Muscle of leg (tissue), 11 donors: ENCODE results near the gene HIBADH. TPM values are rescaled to one million over a fixed set of nuclear protein-coding genes. Genes with fewer than 3 reads are reported as not detected.
"Not testable (repeated sequence)": the region's sequence is repeated elsewhere in the genome, so short reads cannot be mapped to it uniquely, and the experiment has no call there.

Source experiments
- DNase-seq: peaks from one replicate; pipeline ENCODE4 v3.0.0; 2013
- H3K27ac ChIP-seq: one replicate; pipeline ENCODE4 v1.5.1; 2013; ENCODE audit warnings: mild to moderate bottlenecking, low read length, control low read depth
- H3K27me3 ChIP-seq: one replicate; pipeline ENCODE4 v1.6.1; 2013; ENCODE audit warnings: low read length; ENCODE audit not compliant: control insufficient read depth, insufficient read depth
- H3K36me3 ChIP-seq: one replicate; pipeline ENCODE4 v1.6.1; 2013; ENCODE audit warnings: low read length; ENCODE audit not compliant: control insufficient read depth, insufficient read depth
- H3K4me1 ChIP-seq: one replicate; pipeline ENCODE4 v1.6.1; 2013; ENCODE audit warnings: low read length; ENCODE audit not compliant: control insufficient read depth, insufficient read depth
- H3K4me3 ChIP-seq: one replicate; pipeline ENCODE4 v1.5.1; 2013; ENCODE audit warnings: low read length, control low read depth
- H3K9me3 ChIP-seq: replicated peaks from 2 replicates; pipeline ENCODE4 v1.6.1; 2013; ENCODE audit warnings: low read depth, low read length; ENCODE audit not compliant: control insufficient read depth
- whole genome bisulfite sequencing: methylation state at CpG from one replicate; pipeline ENCODE4 v1.1.5; 2013; ENCODE audit warnings: missing lambda C conversion rate; ENCODE audit not compliant: insufficient coverage; 5-methylcytosine and 5-hydroxymethylcytosine counted together
- polyA plus RNA-seq, 8 donors: library from polyadenylated mRNA; unstranded; fragments of 120-200 nt; gene quantifications; one replicate each; pipeline versions ENCODE4 v1.2.1 to v1.2.3, GENCODE V29; 2013; ENCODE audit warnings: inconsistent platforms in 1 of 8, low replicate concordance in 1 of 8; ENCODE audit not compliant: insufficient read length in 8 of 8, insufficient read depth in 1 of 8
- total RNA-seq: library from RNA; stranded (reverse); fragments of 120-200 nt; gene quantifications from one replicate; pipeline ENCODE4 v1.2.4, GENCODE V29; 2013

The HIBADH gene
- total and polyA plus RNA-seq, 9 donors = 24.0 to 29.5 (median 24.9) TPM

- H3K9me3 ChIP-seq = no peaks in the 10 kb centered on the region
- no peaks in the 10 kb centered on the region for H3K27me3 ChIP-seq
- H3K36me3 ChIP-seq = no peaks in the 10 kb centered on the region
- H3K27ac ChIP-seq = no peak overlapping the region
- H3K4me3 ChIP-seq = no peak overlapping the region
- peak; percentile 83 for DNase-seq
- WGBS = no CpG with 5 or more reads among the region's 4 CpGs
- peaks cover 8% of the 10 kb centered on the region for H3K4me1 ChIP-seq
Measured at GRCh38 chr7:27518561-27519350, 143.9 kb downstream of the HIBADH start.

DNA sequence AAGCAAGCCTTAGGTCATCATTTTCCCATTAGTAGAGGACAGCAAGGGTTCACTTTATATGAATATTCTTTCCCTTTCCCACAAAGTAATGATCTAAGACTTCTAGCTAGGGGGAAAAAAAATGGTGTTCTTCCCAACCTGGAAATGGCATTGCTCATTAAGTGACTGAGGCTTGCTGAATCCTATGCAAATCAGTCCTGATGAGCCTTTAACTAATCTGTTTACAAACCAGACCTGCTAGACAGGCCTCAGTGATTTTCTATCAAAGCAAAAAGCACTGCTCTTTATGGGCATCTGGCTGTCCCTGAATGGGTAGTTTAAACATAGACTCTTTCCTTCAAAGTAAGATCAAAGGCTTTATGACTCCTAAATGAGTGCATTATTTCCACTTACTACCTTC is 146.3 kb downstream of the HIBADH start:
- no peaks in the 10 kb centered on the region for H3K36me3 ChIP-seq
- H3K27me3 ChIP-seq = no peaks in the 10 kb centered on the region
- H3K4me1 ChIP-seq = peaks cover 8% of the 10 kb centered on the region
- no peak overlapping the region for H3K4me3 ChIP-seq
- H3K9me3 ChIP-seq = no peaks in the 10 kb centered on the region
- no peak overlapping the region for H3K27ac ChIP-seq
- DNase-seq = no peak

DNA sequence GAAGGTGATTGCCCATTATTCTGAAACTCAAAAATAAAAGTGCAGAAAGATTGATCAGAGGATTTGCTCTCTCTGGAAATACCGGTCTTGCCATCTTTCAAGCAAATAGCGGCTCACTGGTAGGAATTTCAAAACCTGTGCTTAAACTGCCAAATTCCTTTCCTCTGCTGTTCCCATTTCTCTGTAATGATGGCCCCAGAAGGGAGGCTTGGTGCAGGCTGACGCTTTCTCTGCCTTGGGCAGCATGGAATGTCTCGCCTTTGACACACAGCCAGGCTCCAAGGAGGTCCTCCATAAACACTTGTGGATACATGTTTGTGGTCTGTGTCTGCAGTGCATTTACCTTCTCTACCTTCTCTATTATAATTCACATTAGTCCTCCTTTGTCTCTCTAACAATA is 146.8 kb downstream of the HIBADH start:
- 80% methylated on average over 1 of the region's 4 CpGs for WGBS
- no peak for DNase-seq
- Histone ChIP-seq H3K27ac (no peak overlapping the region), H3K27me3 (no peaks in the 10 kb centered on the region), H3K4me1 (peaks cover 8% of the 10 kb centered on the region), H3K9me3 (no peaks in the 10 kb centered on the region), H3K4me3 (no peak overlapping the region), H3K36me3 (no peaks in the 10 kb centered on the region)

DNA sequence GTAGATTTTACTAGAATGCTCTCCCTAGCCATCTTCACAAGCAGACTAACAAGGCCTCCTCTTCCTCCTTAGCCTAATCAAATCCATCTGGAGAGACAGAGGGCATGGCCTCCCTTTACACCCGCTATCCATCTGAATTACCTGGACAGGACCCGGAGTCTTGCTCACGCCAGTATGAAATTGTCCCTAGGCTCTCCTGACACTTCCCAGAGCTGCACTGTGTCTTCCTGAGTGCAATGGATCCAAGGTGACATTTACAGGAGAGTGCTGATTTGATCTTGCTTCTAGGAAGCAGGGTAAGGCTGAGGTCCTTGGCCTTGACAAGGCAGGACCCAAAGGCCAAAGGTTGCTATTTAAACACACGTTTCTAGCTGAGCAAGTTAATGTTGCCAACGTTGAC is 147.8 kb downstream of the HIBADH start:
- no peaks in the 10 kb centered on the region for H3K36me3 ChIP-seq
- H3K4me3 ChIP-seq = no peak overlapping the region
- DNase-seq = no peak
- peaks cover 3% of the 10 kb centered on the region for H3K4me1 ChIP-seq
- H3K9me3 ChIP-seq = no peaks in the 10 kb centered on the region
- 59% methylated on average over 3 of the region's 5 CpGs for WGBS
- H3K27me3 ChIP-seq = no peaks in the 10 kb centered on the region
- no peak overlapping the region for H3K27ac ChIP-seq

GRCh38 chr7:27513885-27514284 is 148.8 kb downstream of the HIBADH start:
- Histone ChIP-seq H3K27me3 (no peaks in the 10 kb centered on the region), H3K4me1 (no peaks in the 10 kb centered on the region), H3K4me3 (no peak overlapping the region), H3K36me3 (no peaks in the 10 kb centered on the region), H3K9me3 (no peaks in the 10 kb centered on the region), H3K27ac (no peak overlapping the region)
- DNase-seq = peak; percentile 58
- WGBS = no CpG with 5 or more reads among the region's 1 CpG

- H3K36me3 ChIP-seq, H3K27ac ChIP-seq, H3K9me3 ChIP-seq, DNase-seq, H3K4me3 ChIP-seq, H3K27me3 ChIP-seq, H3K4me1 ChIP-seq: not testable (repeated sequence)
- no CpG with 5 or more reads among the region's 1 CpG for WGBS
Measured at GRCh38 chr7:27511370-27511769, 151.3 kb downstream of the HIBADH start.

GRCh38 chr7:27510541-27510940 is 152.1 kb downstream of the HIBADH start:
- Histone ChIP-seq H3K4me3 (no peak overlapping the region), H3K36me3 (no peaks in the 10 kb centered on the region), H3K27me3 (no peaks in the 10 kb centered on the region), H3K4me1 (no peaks in the 10 kb centered on the region), H3K27ac (no peak overlapping the region), H3K9me3 (no peaks in the 10 kb centered on the region)
- no CpG with 5 or more reads among the region's 2 CpGs for WGBS
- DNase-seq = no peak

GRCh38 chr7:27501879-27502278 is 160.8 kb downstream of the HIBADH start:
- not testable (repeated sequence) for H3K27me3 ChIP-seq, H3K9me3 ChIP-seq, DNase-seq, H3K4me1 ChIP-seq, H3K36me3 ChIP-seq, H3K4me3 ChIP-seq, H3K27ac ChIP-seq
- WGBS = no CpG with 5 or more reads among the region's 2 CpGs

DNA sequence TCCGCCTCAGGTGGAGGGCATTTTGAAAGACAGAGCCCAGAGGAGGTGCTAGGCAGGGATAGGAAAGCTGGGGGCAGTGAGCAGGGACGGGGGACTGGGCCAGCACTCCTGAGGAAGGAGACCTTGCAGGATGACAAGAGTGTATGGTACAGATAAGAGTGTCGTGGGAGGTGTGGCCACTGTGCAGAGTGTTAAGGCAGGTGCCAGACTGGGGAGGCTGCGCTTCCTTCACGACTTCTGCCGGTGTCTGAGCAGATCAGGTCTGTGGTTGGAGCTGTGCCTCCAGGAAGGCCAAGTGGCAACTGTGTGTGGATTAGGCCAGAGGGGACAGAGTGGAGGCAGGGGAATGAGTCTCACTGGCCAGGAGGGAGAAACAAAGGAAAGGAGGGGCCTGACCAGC is 161.7 kb downstream of the HIBADH start:
- H3K9me3 ChIP-seq = no peaks in the 10 kb centered on the region
- H3K27me3 ChIP-seq = no peaks in the 10 kb centered on the region
- WGBS = 81% methylated on average over 6 of the region's 6 CpGs
- H3K27ac ChIP-seq = no peak overlapping the region
- no peak overlapping the region for H3K4me3 ChIP-seq
- no peak for DNase-seq
- no peaks in the 10 kb centered on the region for H3K36me3 ChIP-seq
- no peaks in the 10 kb centered on the region for H3K4me1 ChIP-seq

DNA sequence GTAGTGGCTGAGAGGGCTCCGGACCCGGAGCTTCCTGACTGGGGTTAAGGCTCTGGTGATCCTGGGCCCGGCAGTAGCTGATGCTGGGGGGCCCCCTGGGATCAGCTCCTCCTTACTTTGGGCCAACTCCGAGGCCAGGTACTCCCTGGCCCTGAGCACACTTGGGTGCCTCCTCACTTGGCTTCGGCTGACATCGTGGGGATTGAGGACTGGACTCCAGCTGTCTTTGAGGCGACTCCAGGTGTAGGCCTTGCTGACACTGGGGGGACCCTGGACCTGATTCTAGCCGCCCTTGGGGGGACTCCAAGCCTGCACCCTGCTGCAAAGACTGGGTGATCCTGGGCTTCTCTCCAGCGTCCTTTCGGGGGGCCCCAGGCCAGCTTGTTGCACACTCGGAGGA is 170.5 kb downstream of the HIBADH start:
- no peaks in the 10 kb centered on the region for H3K36me3 ChIP-seq
- H3K4me3 ChIP-seq = no peak overlapping the region
- H3K4me1 ChIP-seq = no peaks in the 10 kb centered on the region
- WGBS = 92% methylated on average over 11 of the region's 11 CpGs
- no peak overlapping the region for H3K27ac ChIP-seq
- no peaks in the 10 kb centered on the region for H3K27me3 ChIP-seq
- no peak for DNase-seq
- peaks cover 4% of the 10 kb centered on the region for H3K9me3 ChIP-seq

DNA sequence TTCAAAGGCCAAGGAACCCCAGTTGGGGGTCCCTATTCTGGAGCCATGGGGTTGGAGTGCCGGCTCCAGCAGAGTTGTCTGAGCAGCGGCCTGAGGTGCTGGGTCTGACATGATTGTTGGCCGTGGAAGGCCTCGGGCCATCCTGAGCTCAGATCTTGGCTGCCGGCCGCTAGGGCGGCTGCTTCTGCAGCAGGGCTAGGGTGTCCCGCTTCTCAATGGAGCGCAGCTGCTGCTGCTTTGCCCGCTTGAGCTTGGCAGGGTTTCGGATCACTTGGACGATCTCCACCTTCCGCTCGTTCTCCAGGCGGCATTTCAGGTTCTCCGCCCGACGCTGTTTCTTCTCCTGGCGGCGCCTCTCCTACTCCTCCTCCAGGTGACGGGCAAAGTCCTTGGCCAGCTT is 171.1 kb downstream of the HIBADH start:
- no peak for DNase-seq
- Histone ChIP-seq H3K36me3 (no peaks in the 10 kb centered on the region), H3K4me1 (no peaks in the 10 kb centered on the region), H3K27me3 (no peaks in the 10 kb centered on the region), H3K9me3 (peaks cover 4% of the 10 kb centered on the region), H3K27ac (no peak overlapping the region), H3K4me3 (no peak overlapping the region)
- 95% methylated on average over 21 of the region's 21 CpGs for WGBS
